Lower leg skin (tissue), 3 donors: ENCODE measurements around the gene WDR70.

Source experiments
- CTCF ChIP-seq, 3 donors: fragments of 450-650 bp; IDR thresholded peaks; one replicate each; pipeline ENCODE4 v1.5.1; 2016; ENCODE audit warnings: antibody characterized with exemption in 3 of 3, mild to moderate bottlenecking in 3 of 3, moderate library complexity in 2 of 3
- POLR2A ChIP-seq, 2 donors: fragments of 450-650 bp; IDR thresholded peaks; one replicate each; pipeline ENCODE4 v1.6.1; 2016 to 2017; ENCODE audit warnings: antibody characterized with exemption in 2 of 2, mild to moderate bottlenecking in 1 of 2, moderate library complexity in 1 of 2

GRCh38 chr5:37730896-37731455, 351.9 kb downstream of the WDR70 start:
- no peak for TF ChIP-seq POLR2A (IDR thresholded peaks at IDR 0.05)
- no peak for TF ChIP-seq CTCF (IDR thresholded peaks at IDR 0.05)
